GM18508 (cell line): ENCODE measurements around the gene EBF3.
"Not testable (repeated sequence)": the region's sequence is repeated elsewhere in the genome, so short reads cannot be mapped to it uniquely, and the experiment has no call there.

Source experiments
- ATAC-seq: cut with Tn5 transposase; IDR thresholded peaks from one replicate; pipeline ENCODE4 v1.9.1; 2021; ENCODE audit warnings: moderate number of reproducible peaks; ENCODE audit not compliant: insufficient read depth, unreplicated experiment

The EBF3 gene

GRCh38 chr10:129932751-129933433 lies 31.2 kb downstream of the EBF3 start:
- no peak for ATAC-seq

GRCh38 chr10:129932182-129932581 lies 31.9 kb downstream of the EBF3 start:
- ATAC-seq, result no peak

GRCh38 chr10:129929343-129930292 lies 34.5 kb downstream of the EBF3 start:
- no peak for ATAC-seq

- ATAC-seq, result no peak
Measured at GRCh38 chr10:129927351-129928120, 36.5 kb downstream of the EBF3 start.

- ATAC-seq, result no peak
Measured at GRCh38 chr10:129926066-129927055, 37.7 kb downstream of the EBF3 start.

GRCh38 chr10:129924375-129925085 lies 39.5 kb downstream of the EBF3 start:
- no peak for ATAC-seq

- no peak for ATAC-seq
Measured at GRCh38 chr10:129922598-129923123, 41.4 kb downstream of the EBF3 start.

- ATAC-seq, result no peak
Measured at GRCh38 chr10:129921801-129922597, 42.1 kb downstream of the EBF3 start.

GRCh38 chr10:129921065-129921670 lies 42.9 kb downstream of the EBF3 start:
- no peak for ATAC-seq

GRCh38 chr10:129920187-129920586 lies 43.9 kb downstream of the EBF3 start:
- not testable (repeated sequence) for ATAC-seq

- no peak for ATAC-seq
Measured at GRCh38 chr10:129919358-129919757, 44.7 kb downstream of the EBF3 start.

- no peak for ATAC-seq
Measured at GRCh38 chr10:129918836-129919235, 45.2 kb downstream of the EBF3 start.

- no peak for ATAC-seq
Measured at GRCh38 chr10:129918401-129918800, 45.7 kb downstream of the EBF3 start.

GRCh38 chr10:129917936-129918335 lies 46.1 kb downstream of the EBF3 start:
- ATAC-seq, result no peak

GRCh38 chr10:129916506-129916995 lies 47.5 kb downstream of the EBF3 start:
- ATAC-seq, result no peak

GRCh38 chr10:129915526-129916378 lies 48.3 kb downstream of the EBF3 start:
- no peak for ATAC-seq
